Measurements from ENCODE around the gene CSNK1E.

DNA sequence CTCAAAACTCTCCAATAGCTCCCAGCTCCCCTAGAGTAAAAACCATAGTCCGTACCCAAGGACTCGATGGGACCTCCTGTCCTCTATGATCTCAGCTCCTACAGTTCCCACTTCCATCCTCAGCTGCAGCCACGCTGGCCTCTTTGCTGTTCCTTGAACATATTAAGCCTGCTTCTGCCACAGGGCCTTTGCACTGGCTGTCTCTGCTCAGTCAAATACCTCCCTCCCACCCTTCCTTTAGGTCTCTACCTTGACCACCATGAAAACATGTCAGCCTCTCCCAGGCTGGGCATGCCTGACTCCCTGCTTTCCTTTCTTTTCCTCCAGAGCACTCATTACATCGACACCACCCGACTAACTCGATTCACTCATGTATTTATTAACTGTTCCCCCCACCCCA, 69.0 kb downstream of the CSNK1E start:
- TF ChIP-seq, protein P1, sequence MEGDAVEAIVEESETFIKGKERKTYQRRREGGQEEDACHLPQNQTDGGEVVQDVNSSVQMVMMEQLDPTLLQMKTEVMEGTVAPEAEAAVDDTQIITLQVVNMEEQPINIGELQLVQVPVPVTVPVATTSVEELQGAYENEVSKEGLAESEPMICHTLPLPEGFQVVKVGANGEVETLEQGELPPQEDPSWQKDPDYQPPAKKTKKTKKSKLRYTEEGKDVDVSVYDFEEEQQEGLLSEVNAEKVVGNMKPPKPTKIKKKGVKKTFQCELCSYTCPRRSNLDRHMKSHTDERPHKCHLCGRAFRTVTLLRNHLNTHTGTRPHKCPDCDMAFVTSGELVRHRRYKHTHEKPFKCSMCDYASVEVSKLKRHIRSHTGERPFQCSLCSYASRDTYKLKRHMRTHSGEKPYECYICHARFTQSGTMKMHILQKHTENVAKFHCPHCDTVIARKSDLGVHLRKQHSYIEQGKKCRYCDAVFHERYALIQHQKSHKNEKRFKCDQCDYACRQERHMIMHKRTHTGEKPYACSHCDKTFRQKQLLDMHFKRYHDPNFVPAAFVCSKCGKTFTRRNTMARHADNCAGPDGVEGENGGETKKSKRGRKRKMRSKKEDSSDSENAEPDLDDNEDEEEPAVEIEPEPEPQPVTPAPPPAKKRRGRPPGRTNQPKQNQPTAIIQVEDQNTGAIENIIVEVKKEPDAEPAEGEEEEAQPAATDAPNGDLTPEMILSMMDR (conservative IDR thresholded peaks at IDR 0.05) = no peak
- no peak for TF ChIP-seq ZFX (IDR thresholded peaks at IDR 0.05)
